Heart left ventricle (tissue), 13 donors: Measurements from ENCODE around the gene ARHGAP36.

ENCODE experiments used
- CTCF ChIP-seq, 12 donors: fragments of 200-600 bp; sonication (generic) in 4 of 12; IDR thresholded peaks; one replicate each; pipeline versions ENCODE4 v1.5.0 to v1.8.0; 2018 to 2022; ENCODE audit warnings: antibody characterized with exemption in 12 of 12, mild to moderate bottlenecking in 5 of 12
- POLR2A ChIP-seq, 2 donors: fragments of 450-650 bp; IDR thresholded peaks; one replicate each; pipeline ENCODE4 v1.6.1; 2017; ENCODE audit warnings: antibody characterized with exemption in 2 of 2, mild to moderate bottlenecking in 2 of 2, moderate library complexity in 2 of 2
- donor health status: ischemic (EF 13 %, LVEDD 7.1; RV severe dilation, severe dysfunction).
- donor health status: DM: no; HTN: yes; CAD: no.
- donor health status: DM: no; HTN: no; CAD: no.
- donor health status: ischemic (EF 25% LVEDD 6.9; RV normal size, moderate dysfunction).
- donor health status: ischemic (EF 25% LVEDD 5.7; RV mildly dilated, moderate dysfunction).
- donor health status: ischemic (EF 35%, LVEDD 5.7; RV mildly dilated, moderate dysfunction).
- donor health status: nonischemic (EF 11% LVEDD 7.7; RV severe dilation, severe dysfunction).
- donor health status: DM: yes; HTN: yes; CAD: no.
- donor health status: PGD.
- donor health status: ischemic (EF 29% LVEDD 5.4; RV normal size, mild dysfunction).
- donor health status: nonischemic (EF 23%, LVEDD 6.1; RV moderate dilation, normal function).

- TF ChIP-seq CTCF (IDR thresholded peaks at IDR 0.05) (no peak), POLR2A (IDR thresholded peaks at IDR 0.05) (no peak)
Observed at GRCh38 chrX:131057706-131058105, 440 bp upstream of the ARHGAP36 start.
